GM21515 (cell line): ENCODE data around the gene GBX1.

Experiments
- ATAC-seq: cut with Tn5 transposase; IDR thresholded peaks from one replicate; pipeline ENCODE4 v1.9.1; 2021; ENCODE audit not compliant: unreplicated experiment

Gene GBX1

DNA sequence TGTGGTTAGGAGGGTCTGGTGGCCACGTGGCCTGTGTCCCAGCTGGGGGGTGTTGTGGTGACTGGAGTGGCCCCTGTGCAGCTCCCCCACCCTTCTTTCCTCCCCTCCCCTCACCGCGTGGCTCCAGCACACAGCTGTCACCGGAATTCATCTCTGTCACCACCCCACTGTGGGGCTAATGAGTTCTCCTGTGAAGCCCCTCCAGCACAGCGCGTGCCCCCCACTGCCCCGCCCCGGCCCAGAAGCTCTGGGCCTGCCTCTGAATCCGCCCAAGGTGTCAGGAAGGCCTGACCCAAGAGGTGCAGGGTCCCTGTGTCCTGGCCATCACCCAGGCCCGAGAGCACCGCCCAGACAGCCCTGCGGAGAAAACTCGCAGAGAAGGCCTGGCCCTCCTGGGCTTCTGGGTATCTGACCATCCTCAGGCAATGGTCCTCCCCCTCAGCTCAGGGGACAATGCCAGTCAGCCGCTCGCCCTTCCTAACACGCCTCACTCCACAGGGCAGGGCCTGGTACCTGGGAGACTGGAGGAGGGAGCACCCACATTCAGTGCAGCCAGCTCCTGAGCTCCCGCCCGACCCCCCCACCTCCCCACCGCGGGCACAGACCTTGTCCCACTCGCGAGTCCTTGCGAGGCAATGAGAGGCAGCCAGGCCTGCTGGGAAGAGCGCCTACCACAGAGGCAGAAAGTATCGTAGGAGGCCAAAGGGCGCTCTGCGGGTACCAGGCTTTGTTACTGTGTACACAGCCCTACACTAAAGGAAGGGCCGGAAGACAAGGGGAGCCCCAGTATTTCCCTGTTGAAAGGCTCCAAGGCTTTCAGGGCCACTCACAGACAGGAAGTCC lies 38.2 kb downstream of the GBX1 start:
- ATAC-seq = no peak

DNA sequence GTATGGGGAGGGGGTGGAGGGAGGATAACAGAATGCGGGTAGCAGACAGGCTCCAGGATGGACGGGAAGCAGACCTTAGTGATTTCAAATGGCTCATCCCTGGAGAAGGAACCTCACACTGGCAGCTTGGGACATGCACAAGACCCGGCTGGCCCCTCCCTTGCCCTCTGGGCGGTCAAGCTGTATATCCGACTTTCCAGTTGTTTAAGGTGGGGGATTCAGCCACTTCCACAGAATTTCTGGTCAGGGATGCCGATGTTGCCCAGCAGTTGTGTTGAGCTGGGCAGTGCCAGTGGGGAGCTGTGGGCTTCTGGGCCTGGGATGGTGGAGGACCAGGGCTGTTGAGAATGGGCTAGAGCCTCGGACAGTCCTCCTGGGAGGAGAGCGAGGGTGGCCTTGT lies 38.8 kb downstream of the GBX1 start:
- ATAC-seq = no peak

DNA sequence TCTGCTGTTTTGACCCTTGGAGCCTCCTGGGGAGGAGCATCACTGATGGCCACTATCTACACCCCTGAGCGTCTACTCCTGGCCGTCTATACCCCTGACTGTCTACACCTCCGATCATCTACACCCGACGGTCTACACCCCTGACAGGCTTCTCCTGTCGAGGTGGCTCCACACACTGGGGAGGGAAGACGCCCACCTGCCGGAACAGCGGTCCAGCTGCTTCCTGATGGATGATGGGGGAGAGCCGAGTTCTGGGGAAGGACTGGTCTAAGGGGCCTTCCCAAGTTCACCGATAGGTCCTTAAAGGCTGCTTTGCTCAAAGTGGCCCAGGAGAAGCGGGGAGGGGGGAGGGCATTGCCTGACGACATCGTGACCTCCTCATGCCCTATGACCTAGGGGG lies 39.4 kb downstream of the GBX1 start:
- ATAC-seq = no peak

DNA sequence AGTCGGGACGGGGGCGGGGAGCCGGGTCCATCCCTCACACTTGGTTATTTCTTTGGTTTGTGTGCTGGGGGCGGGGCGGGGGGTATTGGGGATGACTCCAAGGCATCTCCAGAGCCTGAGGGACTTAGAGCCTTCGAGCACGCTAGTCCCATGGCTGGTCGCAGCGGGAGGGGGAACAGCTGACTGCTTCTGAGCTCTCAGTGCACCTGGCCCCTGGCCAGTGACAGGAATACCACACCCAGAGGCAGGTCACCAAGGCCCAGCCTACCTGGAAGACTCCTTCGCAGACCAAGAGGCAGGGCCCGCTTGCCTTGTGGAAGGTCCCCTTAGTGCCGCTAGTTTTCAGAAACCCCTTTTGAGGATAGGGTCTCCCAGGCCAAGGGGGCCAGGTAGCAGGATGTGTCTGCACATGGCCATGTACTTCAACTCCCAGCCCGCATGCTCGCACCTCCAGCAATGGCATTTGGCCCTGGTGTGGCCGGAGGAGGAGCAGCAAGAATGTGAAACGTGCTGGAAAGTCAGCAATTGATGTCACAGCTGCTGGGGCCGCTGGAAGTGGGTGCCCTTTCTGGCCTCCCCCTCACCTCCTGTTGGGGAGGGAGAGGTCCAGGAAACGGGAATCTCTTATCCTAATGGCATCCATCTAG lies 40.9 kb downstream of the GBX1 start:
- ATAC-seq = no peak

DNA sequence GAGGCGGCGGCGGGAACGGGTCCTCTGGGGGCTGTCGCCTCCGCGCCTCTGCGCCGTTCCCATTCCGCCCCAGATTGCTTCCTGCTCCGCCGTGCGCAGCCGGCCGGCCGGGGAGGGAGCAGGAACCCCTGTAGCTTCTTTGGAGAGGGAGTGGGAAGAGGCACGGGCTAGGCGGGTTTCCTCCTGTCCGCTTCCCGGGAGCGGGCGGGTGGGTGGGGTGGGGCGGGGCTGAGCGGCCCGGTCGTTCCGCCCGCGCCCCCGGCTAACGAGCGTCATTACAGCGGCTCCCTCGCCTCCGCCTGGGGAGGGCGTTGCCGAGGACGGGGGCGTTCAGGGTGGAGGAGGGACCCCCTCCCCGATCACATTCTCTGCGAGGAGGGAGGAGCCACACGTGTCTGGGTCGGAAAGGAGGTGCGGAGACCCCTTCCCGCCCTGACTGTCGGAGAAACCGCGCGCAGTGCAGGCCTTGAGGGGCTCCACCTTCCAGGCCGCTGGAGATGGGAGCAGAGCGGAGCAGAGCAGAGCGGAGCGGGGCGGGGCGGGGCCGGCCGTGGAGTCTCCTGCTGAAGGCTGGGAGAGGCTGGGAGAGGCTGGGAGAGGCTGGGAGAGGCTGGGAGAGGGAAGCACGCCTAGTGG lies 41.5 kb downstream of the GBX1 start:
- ATAC-seq = no peak

DNA sequence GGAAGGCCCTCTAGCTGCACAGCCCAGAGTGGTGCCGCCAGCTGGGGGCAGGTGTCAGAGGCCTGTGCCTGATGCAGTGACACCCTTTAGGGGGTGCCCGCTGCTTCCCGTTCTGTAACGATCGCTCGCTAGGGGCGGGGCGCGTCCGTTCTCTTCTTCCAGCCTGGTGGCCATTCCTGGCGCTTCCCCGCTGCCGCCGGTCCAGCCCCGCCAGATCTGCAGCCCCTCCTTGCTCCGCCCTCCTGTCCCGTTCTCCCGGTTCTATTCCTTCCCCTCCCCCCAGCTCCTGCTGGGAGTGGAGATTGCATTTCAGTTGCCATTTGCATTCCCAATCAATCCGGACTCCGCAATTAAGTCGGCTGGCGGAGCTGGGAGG lies 42.0 kb downstream of the GBX1 start:
- ATAC-seq = no peak

DNA sequence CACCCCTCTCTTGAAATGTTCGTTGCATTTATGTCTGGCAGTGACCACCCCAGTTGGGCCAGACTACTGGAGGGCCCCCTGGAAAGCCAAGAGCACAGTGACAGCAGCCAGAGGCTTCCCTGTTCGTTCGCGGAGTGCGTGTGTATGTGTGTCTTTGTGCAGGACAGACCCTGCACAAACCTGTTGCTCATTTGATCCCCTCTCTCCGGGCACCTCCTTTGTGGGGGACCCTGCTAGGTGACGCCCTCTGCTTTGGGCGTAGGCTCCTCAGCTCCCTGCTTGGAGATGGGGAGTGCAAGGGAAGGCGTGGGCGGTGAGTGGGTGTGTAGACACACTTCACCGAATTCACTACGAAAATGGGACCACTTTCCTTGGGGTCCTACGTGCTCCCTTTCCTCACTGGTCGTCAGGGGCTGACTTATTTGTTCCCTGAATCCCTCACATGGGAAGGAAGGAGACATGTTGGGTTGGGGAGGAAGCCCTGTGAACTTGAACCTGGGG lies 42.5 kb downstream of the GBX1 start:
- ATAC-seq = no peak

DNA sequence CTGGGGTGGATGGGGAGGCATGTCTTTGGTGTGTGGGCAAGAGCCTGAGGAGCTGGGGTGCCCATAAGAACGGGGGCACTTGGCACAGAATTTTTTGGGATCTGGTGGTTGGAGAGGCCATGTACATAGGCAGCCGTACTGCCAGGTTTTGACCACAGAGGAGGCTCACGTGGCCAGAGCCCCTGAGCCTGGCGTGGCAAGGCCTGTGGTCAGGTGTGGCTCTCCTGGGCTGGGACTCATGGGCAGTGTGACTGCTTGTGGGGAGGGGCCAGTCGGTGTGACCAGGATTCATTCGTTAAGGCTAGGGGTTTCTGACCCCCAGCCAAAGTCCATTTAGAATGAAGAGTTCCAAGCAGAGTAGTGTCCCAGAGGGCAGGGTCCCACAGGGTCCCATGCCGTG lies 43.0 kb downstream of the GBX1 start:
- ATAC-seq = no peak

DNA sequence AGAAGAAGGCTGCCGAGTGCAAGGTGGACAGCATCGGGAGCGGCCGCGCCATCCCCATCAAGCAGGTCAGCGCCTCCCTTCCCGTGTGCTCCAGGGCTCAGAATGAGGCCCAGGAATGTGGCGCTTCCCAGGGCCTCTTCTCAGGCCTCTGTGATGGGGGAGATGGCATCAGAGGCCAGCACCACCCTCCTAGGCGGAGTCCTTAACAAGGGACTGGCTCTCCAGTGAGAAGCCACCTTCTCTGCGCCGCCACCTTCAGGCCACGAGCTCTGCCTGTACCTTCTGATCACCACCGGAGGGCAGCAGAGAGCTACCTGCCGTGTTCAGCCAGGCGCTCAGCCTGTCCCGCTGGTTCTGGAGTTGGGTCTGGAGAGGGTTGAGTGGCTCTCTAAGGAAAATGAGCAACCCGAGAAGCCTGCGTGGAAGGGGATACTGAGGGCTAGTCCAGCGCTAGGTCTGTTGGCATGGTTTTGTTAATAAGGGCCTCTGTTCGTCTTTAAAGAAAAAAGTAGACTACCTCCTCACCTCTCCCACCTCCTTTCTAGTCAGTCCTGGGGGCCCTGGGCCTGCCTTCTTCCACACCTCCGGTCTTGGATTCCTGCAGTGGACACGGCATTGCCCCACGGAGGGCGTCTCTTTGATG lies 43.6 kb downstream of the GBX1 start:
- peak; percentile 82 for ATAC-seq

DNA sequence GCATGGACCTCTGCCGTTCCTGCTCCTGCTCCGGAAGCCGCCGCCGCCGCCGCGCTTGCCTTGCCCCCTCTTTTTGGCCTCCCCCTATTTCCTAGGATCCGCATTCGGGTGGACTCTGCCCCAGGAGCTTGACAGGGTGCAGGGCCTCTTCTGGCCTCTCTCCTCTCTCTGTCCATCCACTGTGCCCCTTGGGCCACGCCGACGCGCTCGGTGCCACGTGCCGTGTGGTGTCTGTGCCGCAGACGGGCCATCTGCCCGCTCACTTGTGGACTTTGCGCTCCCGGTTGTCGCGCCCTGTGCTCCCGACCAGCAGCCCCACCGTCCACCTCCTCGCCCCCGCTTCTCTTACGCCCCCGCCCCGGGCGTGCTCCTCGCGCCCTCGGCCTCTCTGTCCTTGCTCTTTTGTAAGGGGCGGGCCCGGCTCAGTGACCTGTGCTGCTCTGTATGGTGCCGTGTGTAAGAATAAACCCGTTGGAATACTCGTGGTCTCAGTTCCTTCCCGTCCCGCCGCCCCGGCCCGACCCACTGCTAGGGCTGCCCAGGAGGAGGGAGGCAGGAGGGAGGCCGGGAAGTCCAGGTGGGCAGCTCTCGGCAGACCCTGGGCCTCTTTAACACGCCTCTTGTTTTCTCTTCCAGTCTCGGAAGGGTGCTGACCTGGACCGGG lies 44.2 kb downstream of the GBX1 start:
- no peak for ATAC-seq

DNA sequence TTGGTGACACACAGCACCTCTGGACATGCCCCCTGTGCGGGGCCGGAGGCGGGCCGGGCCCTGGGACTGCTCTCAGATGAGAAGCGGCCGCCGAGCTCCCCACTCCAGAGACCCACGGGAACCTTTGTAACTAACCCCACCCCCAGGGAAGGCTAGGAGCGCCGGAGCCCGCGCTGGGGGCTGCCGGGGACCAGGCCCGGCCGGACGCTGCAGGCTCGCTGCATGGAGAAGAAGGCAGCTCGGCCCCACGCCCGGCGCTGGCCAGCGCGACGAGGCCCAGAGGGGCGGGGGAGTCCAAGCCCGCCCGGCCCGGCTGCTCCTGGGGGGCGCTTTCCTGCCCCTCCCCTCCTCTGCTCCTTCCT lies 44.7 kb downstream of the GBX1 start:
- no peak for ATAC-seq

DNA sequence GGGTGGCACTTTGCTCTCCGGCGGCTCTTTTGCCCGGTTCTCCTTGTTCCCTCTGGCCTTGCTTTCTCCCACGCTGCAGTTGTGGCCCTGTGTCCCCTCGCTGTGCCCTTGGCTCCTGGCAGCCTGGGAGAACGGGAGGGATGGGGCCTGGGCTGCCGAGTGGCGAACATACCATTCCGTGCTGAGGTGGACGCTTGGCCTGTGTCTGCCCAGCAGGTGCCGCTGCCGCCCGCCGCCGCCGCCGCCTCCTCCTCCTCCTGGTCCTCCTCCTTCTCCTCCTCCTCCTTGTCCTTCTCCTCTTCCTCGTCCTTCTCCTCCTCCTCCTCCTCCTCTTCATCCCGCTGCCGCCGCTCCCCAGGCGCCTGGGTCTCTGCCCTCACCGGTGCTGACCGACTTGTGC lies 45.2 kb downstream of the GBX1 start:
- ATAC-seq = no peak

DNA sequence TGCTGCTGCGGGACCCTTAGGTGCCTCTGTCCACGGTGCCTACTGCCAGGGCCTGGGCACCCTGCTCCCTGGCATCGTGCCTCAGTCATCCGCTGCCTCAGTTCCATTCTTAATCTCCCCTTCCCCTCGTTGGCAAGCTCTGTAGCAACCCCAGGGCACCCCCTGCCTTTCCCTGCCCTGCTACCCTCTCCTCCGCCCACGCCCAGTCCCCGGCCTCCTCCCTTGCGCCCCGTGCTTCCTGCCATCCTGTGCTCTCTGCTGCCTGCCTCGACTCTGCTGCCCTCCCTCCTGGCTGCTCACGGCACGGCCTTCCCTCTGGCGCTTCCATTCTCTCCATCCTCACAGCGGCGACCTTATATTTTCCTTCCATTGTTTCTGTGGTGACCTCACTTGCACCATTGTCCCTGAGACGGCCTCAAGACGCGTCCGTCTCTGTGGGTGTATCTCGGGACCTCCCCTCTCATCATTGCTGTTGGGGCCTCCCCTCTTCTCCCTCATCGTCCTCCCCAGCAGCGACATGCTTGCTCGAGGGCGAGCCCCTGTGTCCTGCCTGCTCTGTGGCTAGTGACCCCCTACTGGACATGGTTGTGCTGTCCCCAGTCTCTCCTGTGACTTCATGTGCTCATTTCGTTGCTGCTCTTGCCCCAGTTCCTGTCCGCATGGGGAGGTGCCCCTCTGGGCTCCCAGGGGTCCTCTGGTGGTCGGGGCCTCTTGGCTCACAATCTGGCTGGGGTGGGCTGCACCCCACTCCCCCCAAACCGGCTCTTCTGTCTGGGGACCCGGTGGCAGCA lies 45.9 kb downstream of the GBX1 start:
- no peak for ATAC-seq

DNA sequence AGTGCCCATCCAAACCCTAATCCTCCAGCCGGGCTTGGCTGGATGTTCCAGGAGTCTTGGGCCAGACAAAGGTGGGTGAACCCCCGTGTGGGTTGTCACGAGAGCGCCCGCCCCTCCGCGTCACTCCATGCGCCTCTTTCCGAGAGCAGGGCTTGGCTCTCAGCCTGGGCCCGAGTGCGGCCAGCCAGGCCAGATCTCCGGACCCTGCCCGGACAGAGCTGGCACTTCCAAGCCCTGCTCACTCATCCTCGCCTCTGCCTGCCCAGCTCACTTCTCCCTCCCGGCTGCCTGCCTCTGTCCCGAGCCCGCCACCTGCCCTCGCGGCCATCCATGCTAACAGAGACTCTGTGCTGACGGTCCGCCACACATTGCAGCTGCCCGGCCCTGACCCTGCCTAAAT lies 46.6 kb downstream of the GBX1 start:
- ATAC-seq = no peak

DNA sequence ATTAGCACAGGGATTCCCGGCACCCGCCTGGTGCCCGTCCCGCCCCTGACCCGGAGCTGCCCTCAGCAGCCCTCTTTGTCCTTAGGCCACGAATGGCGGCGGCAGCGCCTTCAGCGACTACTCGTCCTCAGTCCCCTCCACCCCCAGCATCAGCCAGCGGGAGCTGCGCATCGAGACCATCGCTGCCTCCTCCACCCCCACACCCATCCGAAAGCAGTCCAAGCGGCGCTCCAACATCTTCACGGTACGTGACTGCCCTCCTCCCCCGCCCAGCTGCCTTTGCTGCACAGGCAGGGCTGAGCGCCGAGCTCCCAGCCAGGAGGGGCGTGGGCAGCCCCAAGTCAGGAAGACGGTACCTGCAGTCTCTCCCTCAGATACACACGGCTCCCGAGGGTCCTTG lies 47.6 kb downstream of the GBX1 start:
- ATAC-seq = no peak

DNA sequence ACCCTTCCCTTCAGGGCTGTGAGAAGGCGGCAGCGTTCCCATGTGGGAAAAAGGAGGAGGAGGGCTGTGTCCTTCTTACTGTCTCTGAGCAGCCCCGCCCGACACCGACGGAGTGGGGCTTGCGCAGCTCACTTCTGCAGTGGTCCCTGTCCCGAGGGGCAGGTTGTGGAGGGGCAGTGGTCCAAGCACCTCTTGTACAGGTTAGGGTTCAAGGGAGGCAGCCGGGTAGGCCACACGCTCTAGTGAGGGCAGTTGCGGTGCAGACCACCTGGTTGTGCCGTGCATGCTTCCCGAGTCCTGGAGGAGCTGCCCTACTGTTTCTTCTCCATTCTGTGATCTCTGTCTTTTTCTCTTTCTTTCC lies 48.5 kb downstream of the GBX1 start:
- no peak for ATAC-seq

DNA sequence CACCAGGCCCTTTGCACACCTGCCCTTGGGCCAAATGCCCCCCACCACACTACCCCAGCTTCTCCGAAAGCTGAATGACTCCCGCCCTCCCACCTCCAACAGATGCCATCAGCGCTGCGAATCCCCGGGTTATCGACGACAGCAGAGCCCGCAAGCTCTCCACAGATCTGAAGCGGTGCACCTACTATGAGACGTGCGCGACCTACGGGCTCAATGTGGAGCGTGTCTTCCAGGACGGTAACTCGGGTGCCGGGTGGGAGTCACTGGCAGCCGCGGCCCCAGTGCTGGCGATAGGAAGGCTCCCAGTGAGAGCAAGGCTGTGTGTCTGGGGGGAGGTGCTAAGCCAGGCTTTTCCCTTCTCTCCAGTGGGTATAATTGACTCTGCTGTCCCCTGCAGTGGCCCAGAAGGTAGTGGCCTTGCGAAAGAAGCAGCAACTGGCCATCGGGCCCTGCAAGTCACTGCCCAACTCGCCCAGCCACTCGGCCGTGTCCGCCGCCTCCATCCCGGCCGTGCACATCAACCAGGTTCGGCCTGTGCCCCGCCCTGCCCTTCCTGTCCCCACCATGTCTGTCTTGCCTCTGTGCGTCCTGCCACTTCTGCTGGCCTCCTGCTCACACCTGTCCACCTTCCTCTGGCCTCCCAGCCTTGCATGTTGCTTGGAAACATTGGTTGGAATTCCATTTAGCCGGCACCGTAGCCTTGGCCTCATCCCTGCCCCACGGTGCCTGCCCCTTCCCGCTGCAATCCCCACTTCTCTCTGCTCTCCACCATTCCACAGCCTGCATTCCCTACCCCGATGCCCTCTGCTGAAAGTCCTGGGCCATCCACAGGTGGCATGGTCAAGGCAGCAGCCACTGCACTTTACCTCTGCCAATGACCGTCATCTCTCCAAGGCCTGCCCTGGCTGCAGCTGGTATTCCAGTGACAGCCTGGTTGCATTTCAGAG lies 49.1 kb downstream of the GBX1 start:
- no peak for ATAC-seq

DNA sequence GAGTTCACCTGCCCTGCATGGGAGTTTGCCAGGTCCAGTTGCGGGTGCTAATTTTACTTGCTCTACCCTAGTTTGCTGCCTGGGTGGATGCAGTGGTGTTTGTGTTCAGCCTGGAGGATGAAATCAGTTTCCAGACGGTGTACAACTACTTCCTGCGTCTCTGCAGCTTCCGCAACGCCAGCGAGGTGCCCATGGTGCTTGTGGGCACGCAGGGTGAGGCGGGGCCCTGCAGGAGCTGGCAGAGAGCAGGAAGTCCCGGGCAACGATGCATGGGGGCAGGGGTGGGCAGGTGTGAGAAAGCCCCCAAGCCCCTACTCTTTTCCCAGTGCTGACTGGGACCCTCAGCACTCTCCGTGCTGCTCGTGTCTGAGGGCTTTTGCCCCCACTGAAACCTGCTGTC lies 49.9 kb downstream of the GBX1 start:
- no peak for ATAC-seq
